K562 (cell line): Measurements from ENCODE around the gene AP1S3. TPM values are rescaled to one million over a fixed set of nuclear protein-coding genes. Genes with fewer than 3 reads are reported as not detected.

Source experiments
- ATAC-seq: fragments of 200-7000 bp; cut with Tn5 transposase; 3 replicates; pipeline ENCODE4 v1.9.1; 2020; ENCODE audit warnings: moderate library complexity
- BruUV-seq: library from RNA; stranded (reverse); fragments of 400-500 nt; replicated peaks from 2 replicates; lab custom pipeline; 2021; lab: Mats Ljungman, UMichigan
- CTCF ChIA-PET: fragments of 300-600 bp; formaldehyde crosslinking; extraction: SDS; loops from one replicate; lab custom pipeline; 2021; ENCODE audit warnings: low intra/inter-chr PET ratio; lab: Yijun Ruan, JAX
- POLR2A ChIA-PET: fragments of 300-600, 350-650 bp; sonication (Branson Sonifier 250); formaldehyde crosslinking; extraction: SDS; loops from one replicate; lab custom pipeline; 2021; ENCODE audit warnings: antibody characterized with exemption, inconsistent platforms; lab: Yijun Ruan, JAX
- DNase-seq, 4 experiments: peaks; one replicate each; pipeline versions ENCODE4 v3.0.0 to v3.0.0-alpha.2; 2011 to 2018; ENCODE audit warnings: low spot score in 3 of 4, mixed read lengths in 3 of 4; ENCODE audit errors: extremely low read depth in 1 of 4
- FAIRE-seq: peaks from 2 replicates; lab custom pipeline; 2011; peaks lifted over from hg19 to GRCh38; lab: Jason Lieb, UNC
- H2AFZ ChIP-seq: 2 replicates; pipeline ENCODE4 v1.6.0; 2011; ENCODE audit warnings: low read depth, low read length, control low read depth, inconsistent platforms
- H3K27ac ChIP-seq: fragments of 200-600 bp; 3 replicates; pipeline ENCODE4 v1.8.0; 2011; ENCODE audit warnings: low read depth, mild to moderate bottlenecking, control low read depth, inconsistent platforms, low read length, moderate library complexity, mixed read lengths; ENCODE audit errors: extremely low read depth
- H3K27me3 ChIP-seq, 2 experiments: fragments of 300-600 bp in 1 of 2; 2 replicates in 1 of 2; 3 replicates in 1 of 2; pipeline versions ENCODE4 v1.6.0 to v1.8.0; 2011; ENCODE audit warnings: inconsistent platforms in 2 of 2, low read length in 2 of 2, mild to moderate bottlenecking in 1 of 2, mixed read lengths in 1 of 2, moderate library complexity in 1 of 2; ENCODE audit not compliant: control insufficient read depth in 2 of 2, insufficient read depth in 2 of 2
- H3K36me3 ChIP-seq: fragments of 300-600 bp; 3 replicates; pipeline ENCODE4 v1.8.0; 2011; ENCODE audit warnings: mild to moderate bottlenecking, low read length, inconsistent platforms; ENCODE audit not compliant: control insufficient read depth, insufficient read depth
- H3K4me1 ChIP-seq, 2 experiments: fragments of 200-600 bp in 1 of 2; replicated peaks in 1 of 2; 2 replicates in 1 of 2; 3 replicates in 1 of 2; pipeline versions ENCODE4 v1.5.1 to v1.8.0; 2011; ENCODE audit warnings: inconsistent platforms in 2 of 2, low read length in 2 of 2, mild to moderate bottlenecking in 1 of 2, mixed read lengths in 1 of 2, moderate library complexity in 1 of 2; ENCODE audit not compliant: control insufficient read depth in 2 of 2, insufficient read depth in 2 of 2
- H3K4me2 ChIP-seq: 2 replicates; pipeline ENCODE4 v1.6.1; 2011; ENCODE audit warnings: low read length, control low read depth, inconsistent platforms, mixed read lengths; ENCODE audit not compliant: insufficient read depth
- H3K4me3 ChIP-seq: fragments of 200-600 bp; sonication (generic), shearing (Covaris generic); 2 replicates; pipeline ENCODE4 v1.5.1; 2016; ENCODE audit warnings: control low read depth, inconsistent platforms
- H3K79me2 ChIP-seq: fragments of 200-600 bp; 3 replicates; pipeline ENCODE4 v1.8.0; 2011; ENCODE audit warnings: low read length, inconsistent platforms; ENCODE audit not compliant: control insufficient read depth, insufficient read depth
- H3K9ac ChIP-seq, 2 experiments: 2 replicates each; pipeline versions ENCODE4 v1.6.0 to v1.6.1; 2011; ENCODE audit warnings: low read depth in 2 of 2, low read length in 2 of 2, control low read depth in 1 of 2, inconsistent platforms in 1 of 2, mild to moderate bottlenecking in 1 of 2, mixed read lengths in 1 of 2; ENCODE audit not compliant: insufficient read depth in 1 of 2
- H3K9me1 ChIP-seq: one replicate; pipeline ENCODE4 v1.6.0; 2011; ENCODE audit warnings: inconsistent platforms, mild to moderate bottlenecking, low read length, moderate library complexity; ENCODE audit not compliant: control insufficient read depth, insufficient read depth
- H3K9me3 ChIP-seq: replicated peaks from 2 replicates; pipeline ENCODE4 v1.5.1; 2011; ENCODE audit warnings: low read depth, low read length, inconsistent platforms; ENCODE audit not compliant: control insufficient read depth, insufficient read depth
- H4K20me1 ChIP-seq: replicated peaks from 2 replicates; pipeline ENCODE4 v1.6.1; 2011; ENCODE audit warnings: low read length, inconsistent platforms, mixed read lengths; ENCODE audit not compliant: control insufficient read depth, insufficient read depth
- BCL6 ChIP-seq: fragments of 250-450 bp; sonication (Bioruptor Pico); IDR thresholded peaks from 2 replicates; pipeline ENCODE4 v1.4.0; 2020
- FUS ChIP-seq: fragments of 200-400 bp; formaldehyde crosslinking; optimal IDR thresholded peaks from 2 replicates; pipeline ENCODE3; 2017; ENCODE audit warnings: low read depth, low read length
- MAZ ChIP-seq, 2 experiments: fragments of 450-650 bp in 1 of 2; sonication (generic) in 1 of 2; formaldehyde crosslinking; IDR thresholded peaks in 1 of 2; conservative IDR thresholded peaks in 1 of 2; 2 replicates each; pipeline versions ENCODE4 v1.4.0 to v1.5.0; 2020; ENCODE audit warnings: mild to moderate bottlenecking in 1 of 2, missing genetic modification reagents in 1 of 2
- POLR2H ChIP-seq: IDR thresholded peaks from 2 replicates; pipeline ENCODE4 v1.6.1; 2016; ENCODE audit warnings: missing genetic modification characterization, low read depth, mild to moderate bottlenecking, control low read depth, missing compliant biosample characterization, moderate library complexity
- WGBS: fragments of 100-300 bp; shearing (Covaris generic); methylation state at CpG from one replicate; pipeline ENCODE4 v1.1.6; 2016; ENCODE audit warnings: low coverage, mixed read lengths; ENCODE audit not compliant: insufficient coverage; ENCODE audit errors: missing lambda C conversion rate; 5-methylcytosine and 5-hydroxymethylcytosine counted together
- in situ Hi-C: fragments of 300-500 bp; cut with MboI; formaldehyde crosslinking; loops from 4 replicates; pipeline ENCODE4 v1.15.0; 2018; ENCODE audit warnings: inconsistent platforms, mixed read lengths
- intact Hi-C: fragments of 100-400 bp; cut with micrococcal nuclease; formaldehyde crosslinking; loops from 2 replicates; pipeline ENCODE4 v1.14.2; 2022
- polyA plus RNA-seq, 8 experiments: library from polyadenylated mRNA; depleted of rRNA in 4 of 8; stranded (reverse) in 5 of 8; unstranded in 3 of 8; fragments of >200 nt; fragmentation: Nextera tagmentation in 2 of 8; fragmentation: Illumina TruSeq in 1 of 8; extraction: Ambion mirVana in 2 of 8; extraction: Trizol in 1 of 8; gene quantifications; 2 replicates each; pipeline versions ENCODE4 v1.2.1 to v1.2.3, GENCODE V29; 2011 to 2014; ENCODE audit warnings: inconsistent platforms in 1 of 8, missing spikeins in 1 of 8
- total RNA-seq, 7 experiments: library from RNA; depleted of rRNA in 6 of 7; stranded (reverse); fragments of >200 nt in 6 of 7; fragmentation: Illumina TruSeq in 2 of 7; extraction: Trizol in 2 of 7; gene quantifications; 2 replicates each; pipeline versions ENCODE4 v1.2.1 to v1.2.3, GENCODE V29; 2011 to 2021; ENCODE audit warnings: low replicate concordance in 1 of 7
- TF ChIP-seq, protein P1 (sequence below): fragments of 450-650 bp; formaldehyde crosslinking; IDR thresholded peaks from 2 replicates; pipeline ENCODE4 v1.4.0; 2020; ENCODE audit warnings: mild to moderate bottlenecking, mixed read lengths

The AP1S3 gene
- total and polyA plus RNA-seq, 9 of the 15 experiments (the other 6 are each of a cell fraction or from before 2014, with no cell fraction given), result 0.50 to 3.8 (median 2.1) TPM

DNA sequence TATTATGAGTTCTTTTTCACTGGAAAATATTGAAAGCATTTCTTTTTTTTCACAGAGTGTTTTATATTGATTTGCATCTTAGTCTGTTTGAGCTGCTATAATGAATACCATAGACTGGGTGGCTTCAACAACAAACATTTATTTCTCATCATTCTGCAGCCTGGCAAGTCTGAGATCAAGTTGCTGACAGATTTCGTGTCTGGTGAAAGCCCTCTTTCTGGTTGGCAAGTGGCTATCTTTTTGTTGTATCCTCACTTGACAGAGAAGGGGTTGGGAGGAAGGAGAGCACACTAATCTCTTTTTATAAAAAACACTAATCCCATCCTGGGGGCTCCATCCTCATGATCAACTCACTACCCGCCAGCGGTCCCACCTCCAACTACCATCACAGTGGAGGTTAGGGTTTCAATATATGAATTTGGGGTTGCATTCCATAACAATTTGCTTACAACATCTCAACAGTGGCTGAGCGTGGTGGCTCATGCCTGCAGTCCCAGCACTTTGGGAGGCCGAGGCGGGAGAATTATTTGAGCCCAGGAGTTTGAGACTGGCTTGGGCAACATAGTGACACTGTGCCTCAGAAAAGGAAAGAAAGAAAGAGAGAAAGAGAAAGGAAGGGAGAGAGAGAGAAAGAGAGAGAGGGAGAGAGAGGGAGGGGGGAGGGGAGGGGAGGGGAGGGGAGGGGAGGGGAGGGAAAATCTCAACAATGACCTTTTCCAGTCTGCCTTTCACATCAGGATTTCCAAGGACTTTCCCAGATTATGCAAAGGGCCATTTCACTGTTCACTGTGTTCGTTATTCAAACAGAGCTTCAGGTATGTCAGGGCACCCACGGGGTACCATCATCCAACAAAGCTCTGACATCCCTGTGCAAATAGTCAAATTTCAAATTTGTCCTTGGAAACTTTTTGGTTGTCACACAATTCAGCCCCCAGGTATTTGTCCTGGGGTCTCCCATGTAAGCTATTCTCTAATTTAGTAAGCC, 111.1 kb downstream of the AP1S3 start:
- Histone ChIP-seq H3K4me1 (peaks cover 0 to 20% of the 10 kb centered on the region in 2 experiments; a peak in 2 of 5 replicates), H3K9me1 (no peaks in the 10 kb centered on the region), H3K9me3 (no peaks in the 10 kb centered on the region), H3K79me2 (peaks cover 7% of the 10 kb centered on the region; the same call in 2 of the 3 replicates), H3K4me2 (no peak overlapping the region), H3K4me3 (no peak overlapping the region), H3K36me3 (no peaks in the 10 kb centered on the region; the same call in 2 of the 3 replicates), H2AFZ (peak overlapping the region; percentile 83), H4K20me1 (no peaks in the 10 kb centered on the region), H3K9ac (no peak overlapping the region), H3K27ac (peak overlapping the region; percentile 80; the same call in 1 of the 3 replicates), H3K27me3 (no peaks in the 10 kb centered on the region)
- in situ Hi-C loops (no loop called here), intact Hi-C loops (no loop called here)
- CTCF ChIA-PET, result no interaction called here
- TF ChIP-seq, protein P1, sequence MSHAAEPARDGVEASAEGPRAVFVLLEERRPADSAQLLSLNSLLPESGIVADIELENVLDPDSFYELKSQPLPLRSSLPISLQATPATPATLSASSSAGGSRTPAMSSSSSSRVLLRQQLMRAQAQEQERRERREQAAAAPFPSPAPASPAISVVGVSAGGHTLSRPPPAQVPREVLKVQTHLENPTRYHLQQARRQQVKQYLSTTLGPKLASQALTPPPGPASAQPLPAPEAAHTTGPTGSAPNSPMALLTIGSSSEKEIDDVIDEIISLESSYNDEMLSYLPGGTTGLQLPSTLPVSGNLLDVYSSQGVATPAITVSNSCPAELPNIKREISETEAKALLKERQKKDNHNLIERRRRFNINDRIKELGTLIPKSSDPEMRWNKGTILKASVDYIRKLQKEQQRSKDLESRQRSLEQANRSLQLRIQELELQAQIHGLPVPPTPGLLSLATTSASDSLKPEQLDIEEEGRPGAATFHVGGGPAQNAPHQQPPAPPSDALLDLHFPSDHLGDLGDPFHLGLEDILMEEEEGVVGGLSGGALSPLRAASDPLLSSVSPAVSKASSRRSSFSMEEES (CRISPR knock-in tag), result no peak
- no peak for TF ChIP-seq POLR2H
- TF ChIP-seq BCL6, result no peak
- TF ChIP-seq MAZ (CRISPR knock-in tag; conservative IDR thresholded peaks at IDR 0.05 in 1 of 2, IDR thresholded peaks at IDR 0.05 in 1 of 2), result no peak
- TF ChIP-seq FUS, result no peak
- POLR2A ChIA-PET, result no interaction called here
- peak; percentile 60 for FAIRE-seq
- WGBS, result 79% methylated on average over 5 of the region's 8 CpGs
- ATAC-seq, result no peak
- DNase-seq, result no peak
- BruUV-seq, result no TSS peak
